CD4-positive, alpha-beta T cell treated with Interleukin-17A for 4 hours (primary cell): ENCODE measurements around the gene VPREB3.

ENCODE experiments used
- DNase-seq: peaks from one replicate; pipeline ENCODE4 v3.0.0-alpha.2; 2020; ENCODE audit warnings: mixed read lengths

VPREB3 gene

GRCh38 chr22:23722724-23723123, 31.5 kb downstream of the VPREB3 start:
- no peak for DNase-seq

- no peak for DNase-seq
Measured at GRCh38 chr22:23722160-23722559, 32.1 kb downstream of the VPREB3 start.

- no peak for DNase-seq
Measured at GRCh38 chr22:23720855-23721254, 33.4 kb downstream of the VPREB3 start.

GRCh38 chr22:23718371-23719165, 35.7 kb downstream of the VPREB3 start:
- DNase-seq, result no peak

- peak; percentile 88 for DNase-seq
Measured at GRCh38 chr22:23716811-23717801, 37.1 kb downstream of the VPREB3 start.

GRCh38 chr22:23715806-23716375, 38.3 kb downstream of the VPREB3 start:
- no peak for DNase-seq

- DNase-seq, result no peak
Measured at GRCh38 chr22:23714596-23715578, 39.3 kb downstream of the VPREB3 start.

- no peak for DNase-seq
Measured at GRCh38 chr22:23713696-23714595, 40.3 kb downstream of the VPREB3 start.

- no peak for DNase-seq
Measured at GRCh38 chr22:23712256-23712655, 42.0 kb downstream of the VPREB3 start.

- no peak for DNase-seq
Measured at GRCh38 chr22:23709107-23709506, 45.1 kb downstream of the VPREB3 start.

GRCh38 chr22:23708270-23708669, 46.0 kb downstream of the VPREB3 start:
- DNase-seq, result no peak

GRCh38 chr22:23705358-23705757, 48.9 kb downstream of the VPREB3 start:
- peak; percentile 17 for DNase-seq

GRCh38 chr22:23704829-23705228, 49.4 kb downstream of the VPREB3 start:
- DNase-seq, result no peak

- DNase-seq, result no peak
Measured at GRCh38 chr22:23704062-23704461, 50.2 kb downstream of the VPREB3 start.
